GM21723 (cell line): ENCODE results near the gene SARS1.
"Not testable (repeated sequence)": the region's sequence is repeated elsewhere in the genome, so short reads cannot be mapped to it uniquely, and the experiment has no call there.

Source experiments
- ATAC-seq: cut with Tn5 transposase; IDR thresholded peaks from one replicate; pipeline ENCODE4 v1.9.1; 2021; ENCODE audit warnings: mild to moderate bottlenecking, moderate library complexity; ENCODE audit not compliant: unreplicated experiment

The SARS1 gene

GRCh38 chr1:109192433-109192832 is 21.3 kb upstream of the SARS1 start:
- no peak for ATAC-seq

GRCh38 chr1:109193653-109194590 is 19.8 kb upstream of the SARS1 start:
- ATAC-seq = no peak

GRCh38 chr1:109197158-109198042 is 16.3 kb upstream of the SARS1 start:
- ATAC-seq = no peak

- no peak for ATAC-seq
These were observed 15.5 kb upstream of the SARS1 start for GRCh38 chr1:109198043-109198695.

GRCh38 chr1:109198745-109199144 is 15.0 kb upstream of the SARS1 start:
- no peak for ATAC-seq

- no peak for ATAC-seq
These were observed 14.0 kb upstream of the SARS1 start for GRCh38 chr1:109199710-109200109.

- no peak for ATAC-seq
These were observed 12.5 kb upstream of the SARS1 start for GRCh38 chr1:109201123-109201703.

GRCh38 chr1:109204484-109204883 is 9.2 kb upstream of the SARS1 start:
- ATAC-seq = no peak

GRCh38 chr1:109206339-109206738 is 7.4 kb upstream of the SARS1 start:
- no peak for ATAC-seq

GRCh38 chr1:109207467-109208103 is 6.1 kb upstream of the SARS1 start:
- ATAC-seq = no peak

GRCh38 chr1:109208394-109208793 is 5.3 kb upstream of the SARS1 start:
- no peak for ATAC-seq

GRCh38 chr1:109208836-109209463 is 4.8 kb upstream of the SARS1 start:
- ATAC-seq = no peak

- ATAC-seq = no peak
These were observed 3.7 kb upstream of the SARS1 start for GRCh38 chr1:109210058-109210457.

GRCh38 chr1:109213345-109213823 is 334 bp upstream of the SARS1 start:
- no peak for ATAC-seq

GRCh38 chr1:109214695-109215623 is 1.2 kb downstream of the SARS1 start:
- ATAC-seq = no peak

- no peak for ATAC-seq
These were observed 2.9 kb downstream of the SARS1 start for GRCh38 chr1:109216662-109217061.

GRCh38 chr1:109218516-109218915 is 4.8 kb downstream of the SARS1 start:
- no peak for ATAC-seq

GRCh38 chr1:109221201-109221600 is 7.5 kb downstream of the SARS1 start:
- not testable (repeated sequence) for ATAC-seq

GRCh38 chr1:109225308-109225707 is 11.6 kb downstream of the SARS1 start:
- ATAC-seq = no peak
